SK-N-SH treated with all-trans-retinoic acid at 6 μM for 48 hours (cell line): ENCODE data around the gene AGMO.

Experiments used
- ATAC-seq: fragments of 200-7000 bp; cut with Tn5 transposase; 3 replicates; pipeline ENCODE4 v1.9.1; 2020; ENCODE audit warnings: mild to moderate bottlenecking, moderate library complexity
- BACH2 ChIP-seq: fragments of 250-450 bp; sonication (Bioruptor Pico); IDR thresholded peaks from 2 replicates; pipeline ENCODE4 v1.9.0; 2021; ENCODE audit warnings: mild to moderate bottlenecking, borderline replicate concordance
- CSDC2 ChIP-seq: fragments of 250-450 bp; sonication (Bioruptor Pico); IDR thresholded peaks from 2 replicates; pipeline ENCODE4 v1.5.0; 2020; ENCODE audit warnings: mild to moderate bottlenecking, moderate library complexity
- CSRNP3 ChIP-seq: fragments of 250-450 bp; sonication (Bioruptor Pico); IDR thresholded peaks from 2 replicates; pipeline ENCODE4 v1.5.1; 2021; ENCODE audit warnings: mild to moderate bottlenecking, moderate library complexity
- PATZ1 ChIP-seq: fragments of 250-450 bp; sonication (Bioruptor Pico); IDR thresholded peaks from 2 replicates; pipeline ENCODE4 v1.8.0; 2020; ENCODE audit warnings: mild to moderate bottlenecking, moderate library complexity, borderline replicate concordance
- POU6F1 ChIP-seq: fragments of 250-450 bp; sonication (Bioruptor Pico); IDR thresholded peaks from 2 replicates; pipeline ENCODE4 v1.8.0; 2021; ENCODE audit warnings: low read depth, mild to moderate bottlenecking, moderate library complexity, borderline replicate concordance
- PPARA ChIP-seq: fragments of 250-450 bp; sonication (Bioruptor Pico); IDR thresholded peaks from 2 replicates; pipeline ENCODE4 v1.5.0; 2020; ENCODE audit warnings: mild to moderate bottlenecking, borderline replicate concordance
- RARB ChIP-seq: fragments of 250-450 bp; sonication (Bioruptor Pico); IDR thresholded peaks from 2 replicates; pipeline ENCODE4 v1.8.0; 2021; ENCODE audit warnings: mild to moderate bottlenecking, moderate library complexity
- SNAI2 ChIP-seq: fragments of 250-450 bp; sonication (Bioruptor Pico); IDR thresholded peaks from 2 replicates; pipeline ENCODE4 v1.5.0; 2020; ENCODE audit warnings: mild to moderate bottlenecking, moderate library complexity
- TCF4 ChIP-seq: fragments of 250-450 bp; sonication (Bioruptor Pico); IDR thresholded peaks from 2 replicates; pipeline ENCODE4 v1.8.0; 2021; ENCODE audit warnings: mild to moderate bottlenecking, moderate library complexity, borderline replicate concordance
- TOX ChIP-seq: fragments of 250-450 bp; sonication (Bioruptor Pico); IDR thresholded peaks from 2 replicates; pipeline ENCODE4 v1.8.0; 2021; ENCODE audit warnings: mild to moderate bottlenecking, moderate library complexity, borderline replicate concordance
- TSHZ2 ChIP-seq: fragments of 250-450 bp; sonication (Bioruptor Pico); IDR thresholded peaks from 2 replicates; pipeline ENCODE4 v1.5.0; 2020; ENCODE audit warnings: mild to moderate bottlenecking, moderate library complexity
- ZC3H10 ChIP-seq: fragments of 250-450 bp; sonication (Bioruptor Pico); IDR thresholded peaks from 2 replicates; pipeline ENCODE4 v1.5.1; 2021; ENCODE audit warnings: mild to moderate bottlenecking, moderate library complexity
- ZFP3 ChIP-seq: fragments of 250-450 bp; sonication (Bioruptor Pico); IDR thresholded peaks from 2 replicates; pipeline ENCODE4 v1.5.0; 2020; ENCODE audit warnings: mild to moderate bottlenecking, moderate library complexity
- ZFP30 ChIP-seq: fragments of 450-650 bp; formaldehyde crosslinking; IDR thresholded peaks from 2 replicates; pipeline ENCODE4 v1.5.0; 2022; ENCODE audit warnings: mild to moderate bottlenecking, moderate library complexity
- ZNF565 ChIP-seq: fragments of 450-650 bp; formaldehyde crosslinking; conservative IDR thresholded peaks from 2 replicates; pipeline ENCODE4 v1.5.0; 2020; ENCODE audit warnings: low read depth, mild to moderate bottlenecking, moderate library complexity
- ZNF70 ChIP-seq: fragments of 450-650 bp; formaldehyde crosslinking; IDR thresholded peaks from 2 replicates; pipeline ENCODE4 v1.5.0; 2020; ENCODE audit warnings: mild to moderate bottlenecking, moderate library complexity
- ZNF8 ChIP-seq: fragments of 450-650 bp; formaldehyde crosslinking; IDR thresholded peaks from 2 replicates; pipeline ENCODE4 v1.5.0; 2020; ENCODE audit warnings: mild to moderate bottlenecking, moderate library complexity

The AGMO gene

GRCh38 chr7:15197042-15197977 lies 364.5 kb downstream of the AGMO start (continued):
- TF ChIP-seq PATZ1 (CRISPR knock-in tag) (peak; percentile 41; the same call in 1 of the 2 replicates), ZFP30 (CRISPR knock-in tag) (no peak), RARB (CRISPR knock-in tag) (no peak), SNAI2 (no peak)

- peak; percentile 38; the same call in 2 of the 3 replicates for ATAC-seq
- no peak for TF ChIP-seq BACH2 (CRISPR knock-in tag)
- no peak for TF ChIP-seq ZNF70
- no peak for TF ChIP-seq CSDC2 (CRISPR knock-in tag)
- no peak for TF ChIP-seq ZNF8
- no peak for TF ChIP-seq ZC3H10 (CRISPR knock-in tag)
- no peak for TF ChIP-seq POU6F1 (CRISPR knock-in tag)
- TF ChIP-seq TSHZ2 (CRISPR knock-in tag), result no peak
These were observed 383.8 kb downstream of the AGMO start for GRCh38 chr7:15178065-15178464.

GRCh38 chr7:15176089-15176488 lies 385.7 kb downstream of the AGMO start:
- no peak for ATAC-seq
- TF ChIP-seq BACH2 (CRISPR knock-in tag), result no peak
- no peak for TF ChIP-seq ZNF8
- TF ChIP-seq TSHZ2 (CRISPR knock-in tag), result no peak
- TF ChIP-seq PATZ1 (CRISPR knock-in tag), result no peak
- no peak for TF ChIP-seq CSRNP3

GRCh38 chr7:15175152-15175551 lies 386.7 kb downstream of the AGMO start:
- ATAC-seq, result no peak
- TF ChIP-seq CSRNP3, result no peak
- no peak for TF ChIP-seq ZFP3
- TF ChIP-seq ZNF565 (CRISPR knock-in tag), result no peak
- no peak for TF ChIP-seq PPARA (CRISPR knock-in tag)
- no peak for TF ChIP-seq TOX
- no peak for TF ChIP-seq BACH2 (CRISPR knock-in tag)
- TF ChIP-seq TCF4 (CRISPR knock-in tag), result no peak
- no peak for TF ChIP-seq ZNF70
- TF ChIP-seq SNAI2, result no peak
- TF ChIP-seq PATZ1 (CRISPR knock-in tag), result no peak
- no peak for TF ChIP-seq ZFP30 (CRISPR knock-in tag)
